Transverse colon (tissue), 4 donors: ENCODE measurements around the gene MBIP. TPM values are rescaled to one million over a fixed set of nuclear protein-coding genes. Genes with fewer than 3 reads are reported as not detected.

Experiments
- DNase-seq: peaks from one replicate; pipeline ENCODE4 v3.0.0-alpha.2; 2019
- H3K27ac ChIP-seq, 4 donors: fragments of 200-600 bp; sonication (generic); 2 replicates each; pipeline ENCODE4 v1.5.1; 2016 to 2018; ENCODE audit warnings: inconsistent platforms in 4 of 4
- H3K27me3 ChIP-seq: fragments of 200-600 bp; sonication (generic); 2 replicates; pipeline ENCODE4 v1.5.1; 2017; ENCODE audit warnings: inconsistent platforms
- H3K36me3 ChIP-seq, 4 donors: fragments of 200-600 bp; sonication (generic); 2 replicates each; pipeline ENCODE4 v1.5.1; 2017 to 2019; ENCODE audit warnings: inconsistent platforms in 4 of 4
- H3K4me1 ChIP-seq, 4 donors: fragments of 200-600 bp; sonication (generic); 2 replicates each; pipeline ENCODE4 v1.5.1; 2017 to 2020; ENCODE audit warnings: inconsistent platforms in 4 of 4
- H3K4me3 ChIP-seq, 4 donors: fragments of 200-600 bp; sonication (generic); 1 replicate in 1 of 4; 2 replicates in 3 of 4; pipeline versions ENCODE4 v1.5.1 to v1.6.1; 2017 to 2019; ENCODE audit warnings: inconsistent platforms in 4 of 4
- H3K9me3 ChIP-seq, 2 donors: fragments of 200-600 bp; sonication (generic); 2 replicates each; pipeline ENCODE4 v1.5.1; 2017 to 2019; ENCODE audit warnings: inconsistent platforms in 2 of 2
- CTCF ChIP-seq, 5 experiments: fragments of 200-600 bp in 3 of 5; fragments of 450-650 bp in 2 of 5; sonication (generic) in 3 of 5; IDR thresholded peaks; 1 replicate in 2 of 5; 2 replicates in 3 of 5; pipeline ENCODE4 v1.5.1; 2016 to 2017; ENCODE audit warnings: antibody characterized with exemption in 5 of 5, inconsistent platforms in 3 of 5, mild to moderate bottlenecking in 2 of 5, moderate library complexity in 1 of 5
- EP300 ChIP-seq: sonication (generic); formaldehyde crosslinking; IDR thresholded peaks from one replicate; pipeline ENCODE4 v1.6.1; 2017; ENCODE audit warnings: antibody characterized with exemption, low read depth
- POLR2A ChIP-seq: fragments of 450-650 bp; IDR thresholded peaks from one replicate; pipeline ENCODE4 v1.6.1; 2016; ENCODE audit warnings: antibody characterized with exemption, mild to moderate bottlenecking, moderate library complexity
- POLR2AphosphoS5 ChIP-seq, 3 donors: sonication (generic); formaldehyde crosslinking; IDR thresholded peaks; one replicate each; pipeline ENCODE4 v1.6.1; 2016; ENCODE audit warnings: antibody characterized with exemption in 3 of 3
- WGBS, 2 donors: methylation state at CpG; one replicate each; pipeline ENCODE4 v1.1.5; 2018; ENCODE audit warnings: low coverage in 1 of 2; 5-methylcytosine and 5-hydroxymethylcytosine counted together
- in situ Hi-C, 4 donors: fragments of 200-750 bp; cut with MboI; loops; one replicate each; pipeline versions ENCODE4 v1.15.0 to v1.15.1; 2017; ENCODE audit warnings: low sequenced_read_pairs in 3 of 4, low pct_ligation_motif_present in 1 of 4, low pct_unique_long_range_greater_than_20kb in 1 of 4
- intact Hi-C: fragments of 100-400 bp; cut with DNase I; formaldehyde crosslinking; loops from one replicate; pipeline ENCODE4 v1.15.1; 2023; ENCODE audit warnings: low total_unique reads
- total RNA-seq, 4 donors: library from RNA; depleted of rRNA; stranded (reverse); fragments of >200 nt; gene quantifications; one replicate each; pipeline ENCODE4 v1.1.0, GENCODE V29; 2016

The MBIP gene
- total RNA-seq, 4 donors from 2014 or later = 5.4 to 20.6 (median 17.1) TPM

DNA sequence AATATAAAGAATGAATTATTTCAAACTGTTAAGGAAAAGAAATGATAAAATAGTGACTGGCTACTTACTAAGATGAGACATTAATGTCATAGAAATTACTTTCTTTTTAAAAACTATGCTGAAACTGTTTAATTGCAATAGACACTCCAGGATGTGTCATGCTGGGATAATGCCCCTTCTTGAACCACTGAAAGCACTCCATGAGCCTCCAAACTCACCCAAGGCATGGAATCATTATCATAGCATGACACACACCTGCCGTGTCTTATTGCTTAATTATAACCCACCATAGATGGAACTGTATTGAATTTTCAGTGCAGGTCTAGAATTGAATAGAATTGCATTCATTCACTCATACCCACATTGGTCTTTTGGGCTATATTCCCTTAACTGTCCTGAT is 4.3 kb downstream of the MBIP start:
- DNase-seq = no peak
- H3K9me3 ChIP-seq = no peaks in the 10 kb centered on the region
- H3K4me1 ChIP-seq = peaks cover 3 to 34% (median 22%) of the 10 kb centered on the region in 4 donors
- no peaks in the 10 kb centered on the region for H3K27me3 ChIP-seq
- no peak overlapping the region for H3K4me3 ChIP-seq
- in situ Hi-C loops = no loop called here
- peaks cover 0 to 10% (median 2%) of the 10 kb centered on the region in 4 donors for H3K36me3 ChIP-seq
- intact Hi-C loops = no loop called here
- H3K27ac ChIP-seq = no peak overlapping the region
- TF ChIP-seq POLR2AphosphoS5 (IDR thresholded peaks at IDR 0.05) = no peak
- no peak for TF ChIP-seq POLR2A
- no peak for TF ChIP-seq EP300
- TF ChIP-seq CTCF (IDR thresholded peaks at IDR 0.05) = no peak
- whole genome bisulfite sequencing, 2 donors = 50 to 92% methylated on average over 1 of the region's 1 CpG

GRCh38 chr14:36315159-36315853 is 5.1 kb downstream of the MBIP start:
- Histone ChIP-seq H3K36me3 (peaks cover 0 to 18% (median 6%) of the 10 kb centered on the region in 4 donors), H3K4me3 (no peak overlapping the region), H3K27me3 (no peaks in the 10 kb centered on the region), H3K27ac (no peak overlapping the region), H3K9me3 (no peaks in the 10 kb centered on the region), H3K4me1 (peaks cover 3 to 34% (median 22%) of the 10 kb centered on the region in 4 donors)
- WGBS, 2 donors = 44 to 68% methylated on average over 2 to 3 of the region's 3 CpGs
- no peak for DNase-seq
- no peak for TF ChIP-seq POLR2AphosphoS5 (IDR thresholded peaks at IDR 0.05)
- TF ChIP-seq EP300 = no peak
- no peak for TF ChIP-seq CTCF (IDR thresholded peaks at IDR 0.05)
- TF ChIP-seq POLR2A = no peak
- in situ Hi-C loops (no loop called here), intact Hi-C loops (no loop called here)

DNA sequence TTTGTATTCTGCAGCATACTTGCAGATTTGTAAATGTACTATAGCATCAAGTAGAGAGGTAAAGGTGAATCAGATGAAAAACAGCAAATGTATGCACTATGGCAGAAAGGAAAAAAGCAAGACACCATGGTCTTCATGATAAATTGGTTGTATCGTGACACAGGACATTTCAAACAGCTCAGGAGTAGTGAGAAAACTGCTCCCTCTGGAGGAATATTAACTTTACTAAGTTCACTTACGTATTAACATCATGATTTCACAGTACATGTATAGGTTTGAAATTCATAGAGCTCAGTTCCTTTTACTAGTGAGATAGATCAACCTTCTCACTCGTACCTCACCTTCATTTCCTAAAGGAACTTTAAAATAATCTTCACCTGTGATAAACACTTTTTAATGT is 6.5 kb downstream of the MBIP start:
- in situ Hi-C loops (no loop called here), intact Hi-C loops (no loop called here)
- no peak for TF ChIP-seq POLR2AphosphoS5 (IDR thresholded peaks at IDR 0.05)
- no peak for TF ChIP-seq CTCF (IDR thresholded peaks at IDR 0.05)
- TF ChIP-seq POLR2A = no peak
- TF ChIP-seq EP300 = no peak
- no peak for DNase-seq
- peaks cover 0 to 26% (median 8%) of the 10 kb centered on the region in 4 donors for H3K36me3 ChIP-seq
- H3K4me1 ChIP-seq = peaks cover 3 to 29% (median 15%) of the 10 kb centered on the region in 4 donors
- H3K4me3 ChIP-seq = no peak overlapping the region
- WGBS, 2 donors = 75 to 81% methylated on average over 3 of the region's 3 CpGs
- no peaks in the 10 kb centered on the region for H3K9me3 ChIP-seq
- no peaks in the 10 kb centered on the region for H3K27me3 ChIP-seq
- no peak overlapping the region for H3K27ac ChIP-seq

DNA sequence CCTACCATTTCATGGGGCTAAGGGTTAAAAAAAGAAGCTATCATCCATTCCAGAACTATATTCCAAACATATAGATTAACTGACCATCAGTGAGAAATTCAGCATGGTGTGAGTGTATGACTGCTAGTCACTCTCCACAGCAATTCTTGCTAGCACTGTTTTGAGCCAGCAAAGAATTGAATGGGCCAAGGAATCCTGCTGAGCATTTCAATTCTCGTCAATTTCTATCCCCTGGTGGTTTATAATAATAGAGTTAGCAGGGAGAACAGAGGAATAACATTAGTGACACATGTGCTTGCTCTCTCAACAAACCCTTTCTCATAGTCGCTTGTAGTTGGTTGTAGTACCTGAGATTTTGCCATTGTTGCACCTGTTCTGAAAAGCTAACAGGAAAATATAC is 7.2 kb downstream of the MBIP start:
- H3K36me3 ChIP-seq = peaks cover 0 to 33% (median 10%) of the 10 kb centered on the region in 4 donors
- in situ Hi-C loops (no loop called here), intact Hi-C loops (no loop called here)
- H3K9me3 ChIP-seq = no peaks in the 10 kb centered on the region
- 86 to 93% methylated on average over 1 to 2 of the region's 2 CpGs for WGBS, 2 donors
- H3K4me1 ChIP-seq = peaks cover 3 to 22% (median 9%) of the 10 kb centered on the region in 4 donors
- H3K27ac ChIP-seq = no peak overlapping the region
- no peaks in the 10 kb centered on the region for H3K27me3 ChIP-seq
- no peak for TF ChIP-seq POLR2AphosphoS5 (IDR thresholded peaks at IDR 0.05)
- no peak for DNase-seq
- no peak overlapping the region for H3K4me3 ChIP-seq

DNA sequence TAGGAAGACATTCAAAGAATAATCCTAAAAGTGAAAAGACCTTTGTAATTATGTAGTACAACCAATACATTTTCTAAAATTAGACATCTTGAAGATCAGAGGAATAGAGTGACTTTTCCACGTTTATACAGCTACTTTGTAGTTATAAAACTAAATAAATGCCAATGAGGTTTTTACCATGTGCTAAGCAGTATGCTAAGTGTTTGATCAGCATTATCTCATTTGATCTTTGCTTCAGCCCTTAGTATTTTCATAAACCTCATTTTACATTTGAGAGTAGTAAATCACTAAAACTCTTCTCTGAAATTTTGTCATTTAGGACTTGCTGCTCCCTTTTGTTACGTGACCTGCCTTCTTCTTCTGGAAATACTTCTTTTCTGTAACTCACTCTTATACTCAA is 13.6 kb downstream of the MBIP start:
- H3K36me3 ChIP-seq = peaks cover 0 to 67% (median 26%) of the 10 kb centered on the region in 4 donors

More for the DNA sequence above, 13.6 kb downstream of the MBIP start:
- no peak for TF ChIP-seq CTCF (IDR thresholded peaks at IDR 0.05)
- no peak for TF ChIP-seq EP300
- no peak for TF ChIP-seq POLR2A
- no peak for TF ChIP-seq POLR2AphosphoS5 (IDR thresholded peaks at IDR 0.05)
- Histone ChIP-seq H3K4me1 (no peaks in the 10 kb centered on the region), H3K4me3 (no peak overlapping the region), H3K9me3 (no peaks in the 10 kb centered on the region), H3K27ac (no peak overlapping the region), H3K27me3 (no peaks in the 10 kb centered on the region)
- in situ Hi-C loops (no loop called here), intact Hi-C loops (no loop called here)
- no peak for DNase-seq
- 88 to 89% methylated on average over 2 of the region's 2 CpGs for WGBS, 2 donors
